ENCODE measurements around the gene EXOC6.

DNA sequence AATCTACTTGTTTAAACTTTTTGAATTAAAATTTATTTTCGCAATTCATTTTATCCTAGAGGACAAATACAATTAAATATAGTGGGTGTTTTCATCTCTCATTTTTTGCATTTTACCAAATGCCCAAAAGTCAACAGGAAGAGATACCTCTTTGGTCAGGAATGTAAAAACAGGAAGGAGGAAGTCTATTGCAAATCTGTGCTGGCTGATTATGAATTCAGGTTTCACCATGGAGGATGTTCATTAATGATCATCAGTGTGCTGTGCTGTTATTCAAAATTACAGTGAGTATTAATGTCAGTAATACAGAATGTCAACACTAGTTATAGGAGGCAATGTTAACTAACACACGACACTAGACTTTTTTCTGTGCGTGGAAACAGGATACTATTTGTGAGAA is 24.7 kb downstream of the EXOC6 start:
- TF ChIP-seq, protein P1, sequence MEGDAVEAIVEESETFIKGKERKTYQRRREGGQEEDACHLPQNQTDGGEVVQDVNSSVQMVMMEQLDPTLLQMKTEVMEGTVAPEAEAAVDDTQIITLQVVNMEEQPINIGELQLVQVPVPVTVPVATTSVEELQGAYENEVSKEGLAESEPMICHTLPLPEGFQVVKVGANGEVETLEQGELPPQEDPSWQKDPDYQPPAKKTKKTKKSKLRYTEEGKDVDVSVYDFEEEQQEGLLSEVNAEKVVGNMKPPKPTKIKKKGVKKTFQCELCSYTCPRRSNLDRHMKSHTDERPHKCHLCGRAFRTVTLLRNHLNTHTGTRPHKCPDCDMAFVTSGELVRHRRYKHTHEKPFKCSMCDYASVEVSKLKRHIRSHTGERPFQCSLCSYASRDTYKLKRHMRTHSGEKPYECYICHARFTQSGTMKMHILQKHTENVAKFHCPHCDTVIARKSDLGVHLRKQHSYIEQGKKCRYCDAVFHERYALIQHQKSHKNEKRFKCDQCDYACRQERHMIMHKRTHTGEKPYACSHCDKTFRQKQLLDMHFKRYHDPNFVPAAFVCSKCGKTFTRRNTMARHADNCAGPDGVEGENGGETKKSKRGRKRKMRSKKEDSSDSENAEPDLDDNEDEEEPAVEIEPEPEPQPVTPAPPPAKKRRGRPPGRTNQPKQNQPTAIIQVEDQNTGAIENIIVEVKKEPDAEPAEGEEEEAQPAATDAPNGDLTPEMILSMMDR (IDR thresholded peaks at IDR 0.05; ENCODE audit: low read depth, low read length, poor library complexity, severe bottlenecking) = no peak
- TF ChIP-seq EZH2phosphoT487 (IDR thresholded peaks at IDR 0.05; ENCODE audit: borderline replicate concordance, low read length) = no peak

Data from DOHH2 (cell line).